ENCODE results near the gene OBSCN. TPM values are rescaled to one million over a fixed set of nuclear protein-coding genes. Genes with fewer than 3 reads are reported as not detected.

OBSCN gene
- total and polyA plus RNA-seq, 2 donors (not counting 3 experiments of a cell fraction or from before 2014, with no cell fraction given), result 1.5 to 2.9 TPM

- no peak for DNase-seq (ENCODE audit: low read depth, low spot score)
- Histone ChIP-seq H2AFZ (ENCODE audit: low read depth, low read length) (no peak overlapping the region), H3K4me1 (ENCODE audit: control insufficient read depth, extremely low read depth, insufficient read depth, low read length) (no peaks in the 10 kb centered on the region), H3K4me3 (replicated peaks in 1 of 3; ENCODE audit: insufficient read depth in 1 of 3, low read depth in 1 of 3, low read length in 3 of 3) (no peak overlapping the region), H4K20me1 (replicated peaks; ENCODE audit: control insufficient read depth, extremely low read depth, insufficient read depth, low read length) (no peaks in the 10 kb centered on the region), H3K9ac (replicated peaks; ENCODE audit: extremely low read depth, insufficient read depth, low read length) (no peak overlapping the region), H3K9me3 (replicated peaks; ENCODE audit: control insufficient read depth, insufficient read depth, low read length) (no peaks in the 10 kb centered on the region), H3K79me2 (ENCODE audit: control insufficient read depth, insufficient read depth, low read length) (no peaks in the 10 kb centered on the region), H3K27ac (ENCODE audit: insufficient read depth, low read depth, low read length) (no peak overlapping the region), H3K9me1 (replicated peaks; ENCODE audit: control insufficient read depth, extremely low read depth, insufficient read depth, low read length) (no peaks in the 10 kb centered on the region), H3K36me3 (ENCODE audit: control insufficient read depth in 2 of 2, extremely low read depth in 1 of 2, insufficient read depth in 2 of 2, low read length in 2 of 2) (no peaks in the 10 kb centered on the region), H3K27me3 (ENCODE audit: control insufficient read depth in 2 of 2, insufficient read depth in 2 of 2, low read length in 2 of 2) (no peaks in the 10 kb centered on the region), H3K4me2 (ENCODE audit: insufficient read depth, low read length) (no peak overlapping the region)
- ChIA-PET CTCF (no interaction called here), POLR2A (no interaction called here)
- intact Hi-C loops (cut with micrococcal nuclease), result no loop called here
- FAIRE-seq, result no peak
- dilution Hi-C loops (cut with MboI; ENCODE audit: extremely low pct_ligation_motif_present, low sequenced_read_pairs), result no loop called here
- TF ChIP-seq POLR2A (IDR thresholded peaks at IDR 0.05; ENCODE audit: low read depth, low read length), result no peak
- TF ChIP-seq MAX (IDR thresholded peaks at IDR 0.05; ENCODE audit: insufficient read depth, insufficient read length), result no peak
- TF ChIP-seq POLR2AphosphoS5 (IDR thresholded peaks at IDR 0.05; ENCODE audit: insufficient read depth, low read depth, low read length), result no peak
- no peak for TF ChIP-seq MYC (IDR thresholded peaks at IDR 0.05; ENCODE audit: low read depth, low read length)
- no peak for TF ChIP-seq JUN (IDR thresholded peaks at IDR 0.05; ENCODE audit: borderline replicate concordance, insufficient read depth, insufficient read length, low read depth)
- TF ChIP-seq GATA2 (IDR thresholded peaks at IDR 0.05; ENCODE audit: insufficient read depth, insufficient read length, low read depth, low read length), result no peak
- no peak for TF ChIP-seq CTCF (IDR thresholded peaks at IDR 0.05; ENCODE audit: extremely low read depth in 1 of 2, insufficient read depth in 1 of 2, low read depth in 1 of 2, low read length in 2 of 2)
- TF ChIP-seq FOS (IDR thresholded peaks at IDR 0.05; ENCODE audit: borderline replicate concordance, insufficient read depth, low read length), result no peak
- no peak for TF ChIP-seq EZH2 (IDR thresholded peaks at IDR 0.05; ENCODE audit: borderline replicate concordance, low read depth, low read length, severe bottlenecking)
- no TSS peak for BruUV-seq (replicated peaks)
These were observed 127.8 kb downstream of the OBSCN start for GRCh38 chr1:228335406-228336307.
